GM10847 (cell line): ENCODE data around the gene CHRNA7.

Source experiments
- POLR2A ChIP-seq: IDR thresholded peaks from 2 replicates; pipeline ENCODE4 v1.6.1; 2011; ENCODE audit not compliant: insufficient read length; ENCODE audit errors: extremely low read depth

CHRNA7 gene

GRCh38 chr15:32029862-32030781 lies at the start of gene CHRNA7:
CHRNA7 (plus strand) TSS chr15:32030515; CDS start chr15:32030595, 80 bp downstream.
- no peak for TF ChIP-seq POLR2A

- no peak for TF ChIP-seq POLR2A
Measured at GRCh38 chr15:31985607-31986006, 44.7 kb upstream of the CHRNA7 start.

- no peak for TF ChIP-seq POLR2A
Measured at GRCh38 chr15:31993062-31993461, 37.3 kb upstream of the CHRNA7 start.

GRCh38 chr15:31997711-31998110 lies 32.6 kb upstream of the CHRNA7 start:
- no peak for TF ChIP-seq POLR2A

- TF ChIP-seq POLR2A: no peak
Measured at GRCh38 chr15:32003558-32003957, 26.8 kb upstream of the CHRNA7 start.

- no peak for TF ChIP-seq POLR2A
Measured at GRCh38 chr15:32004249-32004648, 26.1 kb upstream of the CHRNA7 start.

GRCh38 chr15:32007355-32007960 lies 22.9 kb upstream of the CHRNA7 start:
- no peak for TF ChIP-seq POLR2A

- TF ChIP-seq POLR2A: no peak
Measured at GRCh38 chr15:32014953-32015352, 15.4 kb upstream of the CHRNA7 start.

- TF ChIP-seq POLR2A: no peak
Measured at GRCh38 chr15:32020156-32020555, 10.2 kb upstream of the CHRNA7 start.

GRCh38 chr15:32028921-32029320 lies 1.4 kb upstream of the CHRNA7 start:
- no peak for TF ChIP-seq POLR2A

GRCh38 chr15:32029409-32029861 lies 880 bp upstream of the CHRNA7 start:
- TF ChIP-seq POLR2A: no peak

- no peak for TF ChIP-seq POLR2A
Measured at GRCh38 chr15:32030795-32031194, 480 bp downstream of the CHRNA7 start.

- no peak for TF ChIP-seq POLR2A
Measured at GRCh38 chr15:32033186-32033890, 3.0 kb downstream of the CHRNA7 start.

- TF ChIP-seq POLR2A: no peak
Measured at GRCh38 chr15:32034106-32034505, 3.8 kb downstream of the CHRNA7 start.

GRCh38 chr15:32035285-32035684 lies 5.0 kb downstream of the CHRNA7 start:
- TF ChIP-seq POLR2A: no peak

GRCh38 chr15:32036971-32037370 lies 6.7 kb downstream of the CHRNA7 start:
- TF ChIP-seq POLR2A: no peak
